GM23338 (cell line): ENCODE data around the gene ACHE.

Experiments used
- CTCF ChIP-seq, 2 experiments: fragments of 200-600 bp in 1 of 2; sonication (generic) in 1 of 2; conservative IDR thresholded peaks; 2 replicates each; pipeline versions ENCODE4 v1.5.1 to v1.6.1; 2016 to 2017; ENCODE audit warnings: antibody characterized with exemption in 2 of 2, low read depth in 2 of 2, mild to moderate bottlenecking in 2 of 2, moderate library complexity in 1 of 2
- EZH2 ChIP-seq: fragments of 200-600 bp; sonication (generic); IDR thresholded peaks from one replicate; pipeline ENCODE4 v1.8.0; 2017; ENCODE audit warnings: antibody characterized with exemption, mild to moderate bottlenecking, low read depth; ENCODE audit not compliant: unreplicated experiment
- EZH2phosphoT487 ChIP-seq: fragments of 200-600 bp; sonication (generic); IDR thresholded peaks from one replicate; pipeline ENCODE4 v1.8.1; 2018; ENCODE audit warnings: antibody characterized with exemption; ENCODE audit not compliant: unreplicated experiment
- JUNB ChIP-seq: IDR thresholded peaks from one replicate; pipeline ENCODE4 v1.6.1; 2016; ENCODE audit warnings: antibody characterized with exemption; ENCODE audit not compliant: unreplicated experiment
- NANOG ChIP-seq: IDR thresholded peaks from 2 replicates; pipeline ENCODE4 v1.6.1; 2016; ENCODE audit warnings: antibody characterized with exemption, borderline replicate concordance
- POLR2AphosphoS5 ChIP-seq: IDR thresholded peaks from 2 replicates; pipeline ENCODE4 v1.6.1; 2016; ENCODE audit warnings: antibody characterized with exemption, low read depth
- REST ChIP-seq: IDR thresholded peaks from one replicate; pipeline ENCODE4 v1.6.1; 2018; ENCODE audit warnings: antibody characterized with exemption; ENCODE audit not compliant: unreplicated experiment

- TF ChIP-seq CTCF (conservative IDR thresholded peaks at IDR 0.05; ENCODE audit: low read depth in 2 of 2) (no peak), EZH2 (no peak), POLR2AphosphoS5 (no peak), NANOG (no peak), REST (no peak), JUNB (no peak), EZH2phosphoT487 (no peak)
These were observed 15.8 kb upstream of the ACHE start for GRCh38 chr7:100911484-100911883.
